Aorta (tissue), 5 donors: ENCODE results near the gene MLKL. TPM values are rescaled to one million over a fixed set of nuclear protein-coding genes. Genes with fewer than 3 reads are reported as not detected.

Experiments used
- ATAC-seq: fragments of 200-7000 bp; cut with Tn5 transposase; one replicate; pipeline ENCODE4 v1.9.1; 2022; ENCODE audit warnings: moderate library complexity; ENCODE audit not compliant: low FRiP score
- DNase-seq, 2 donors: peaks; one replicate each; pipeline ENCODE4 v3.0.0-alpha.2; 2020
- H3K27ac ChIP-seq, 2 donors: one replicate each; pipeline ENCODE4 v1.5.1; 2013; ENCODE audit warnings: low read length in 2 of 2, mild to moderate bottlenecking in 2 of 2, moderate library complexity in 2 of 2, control low read depth in 1 of 2, inconsistent platforms in 1 of 2, low read depth in 1 of 2
- H3K27me3 ChIP-seq, 2 donors: one replicate each; pipeline ENCODE4 v1.6.1; 2013; ENCODE audit warnings: control low read depth in 1 of 2, low read length in 1 of 2, mild to moderate bottlenecking in 1 of 2, moderate library complexity in 1 of 2; ENCODE audit not compliant: insufficient read depth in 2 of 2, control insufficient read depth in 1 of 2
- H3K36me3 ChIP-seq, 2 donors: one replicate each; pipeline ENCODE4 v1.6.1; 2013; ENCODE audit warnings: control low read depth in 1 of 2, low read length in 1 of 2, mild to moderate bottlenecking in 1 of 2; ENCODE audit not compliant: insufficient read depth in 2 of 2, control insufficient read depth in 1 of 2
- H3K4me1 ChIP-seq, 2 donors: one replicate each; pipeline ENCODE4 v1.6.1; 2013; ENCODE audit warnings: low read length in 2 of 2, control low read depth in 1 of 2, mild to moderate bottlenecking in 1 of 2, moderate library complexity in 1 of 2; ENCODE audit not compliant: insufficient read depth in 2 of 2, control insufficient read depth in 1 of 2
- H3K4me3 ChIP-seq, 2 donors: one replicate each; pipeline ENCODE4 v1.5.1; 2013; ENCODE audit warnings: low read length in 2 of 2, control low read depth in 1 of 2, mild to moderate bottlenecking in 1 of 2
- H3K9me3 ChIP-seq: one replicate; pipeline ENCODE4 v1.6.1; 2013; ENCODE audit warnings: mild to moderate bottlenecking, low read length; ENCODE audit not compliant: control insufficient read depth
- WGBS, 2 donors: extraction: QIAGEN DNeasy Blood & Tissue Kit; methylation state at CpG; one replicate each; pipeline ENCODE4 v1.1.7; 2013; 5-methylcytosine and 5-hydroxymethylcytosine counted together
- intact Hi-C, 2 donors: fragments of 100-400 bp; cut with DNase I; formaldehyde crosslinking; loops; one replicate each; pipeline versions ENCODE4 v1.14.2 to v1.15.0; 2022
- polyA plus RNA-seq, 2 donors: library from polyadenylated mRNA; stranded (reverse); fragments of 200-250 nt; gene quantifications; one replicate each; pipeline ENCODE4 v1.2.3, GENCODE V29; 2013
- total RNA-seq, 2 donors: library from RNA; stranded (reverse); fragmentation: NEBNext Ultra II Directional; extraction: Animal tissue kit (Norgen Biotek cat#: 25700); gene quantifications; one replicate each; pipeline ENCODE4 v1.2.1, GENCODE V29; 2021
- donor health status: healthy with polysubstance abuse.
- donor health status: Bipolar disorder and iron deficiency.
- donor health status: DM: no; HTN: no; CAD: no.
- donor health status: DM: no; HTN: no; CAD: no.
- donor health status: DM: yes; HTN: yes; CAD: no.

Gene MLKL
- total and polyA plus RNA-seq, 4 donors: 10.9 to 31.3 (median 22.0) TPM

GRCh38 chr16:74623214-74623838 lies 77.3 kb downstream of the MLKL start:
- Histone ChIP-seq H3K27ac (no peak overlapping the region), H3K4me3 (no peak overlapping the region), H3K36me3 (peaks cover 3 to 15% of the 10 kb centered on the region in 2 donors), H3K9me3 (no peaks in the 10 kb centered on the region), H3K4me1 (no peaks in the 10 kb centered on the region), H3K27me3 (no peaks in the 10 kb centered on the region)
- ATAC-seq: peak; percentile 59
- WGBS, 2 donors: 24% methylated on average over 4 of the region's 4 CpGs
- intact Hi-C loops: loop anchor here in 1 of 2 donors (10.0 kb wide), 1 partner anchor 119 kb away; no protein-coding TSS in a partner anchor
- DNase-seq: no peak

- H3K9me3 ChIP-seq: no peaks in the 10 kb centered on the region
- H3K27me3 ChIP-seq: no peaks in the 10 kb centered on the region
- DNase-seq: no peak
- no peak overlapping the region for H3K4me3 ChIP-seq
- H3K4me1 ChIP-seq: no peaks in the 10 kb centered on the region
- no peak for ATAC-seq
- intact Hi-C loops: loop anchor here in 1 of 2 donors (10.0 kb wide), 1 partner anchor 117 kb away; no protein-coding TSS in a partner anchor
- WGBS, 2 donors: 92 to 93% methylated on average over 4 of the region's 4 CpGs
- H3K27ac ChIP-seq: no peak overlapping the region
- H3K36me3 ChIP-seq: peaks cover 3 to 10% of the 10 kb centered on the region in 2 donors
Observed at GRCh38 chr16:74622005-74622404, 78.7 kb downstream of the MLKL start.

Other genes starting within 250 kb of the MLKL start
- 100 to 1,000 TPM; 150 to 173 TPM for gene GLG1, start 93.7 kb downstream of the MLKL start, total RNA-seq
- gene GLG1, start 93.7 kb downstream of the MLKL start, polyA plus RNA-seq: 10 to 100 TPM; 26.2 to 78.3 TPM
- gene RFWD3, start 34.0 kb downstream of the MLKL start, total RNA-seq: 10 to 100 TPM; 16.4 to 17.1 TPM
- 1 to 10 TPM; 2.8 to 3.3 TPM for gene RFWD3, start 34.0 kb downstream of the MLKL start, polyA plus RNA-seq
- under 1 TPM; 0.49 to 0.54 TPM for gene FA2H, start 74.0 kb upstream of the MLKL start, total RNA-seq
- 1 to 10 TPM in 1 of 2 donors, not detected in 1; 1.9 TPM for gene FA2H, start 74.0 kb upstream of the MLKL start, polyA plus RNA-seq